Kidney (tissue), 22 donors: ENCODE measurements around the gene MAGEB10. TPM values are rescaled to one million over a fixed set of nuclear protein-coding genes. Genes with fewer than 3 reads are reported as not detected.
A peak's percentile ranks its signal among the peaks of the same experiment; 100 is the strongest.

ENCODE experiments used
- DNase-seq, 5 donors: peaks; one replicate each; pipeline ENCODE4 v3.0.0-alpha.2; 2013 to 2020
- FAIRE-seq: peaks from 2 replicates; lab custom pipeline; 2012; peaks lifted over from hg19 to GRCh38; lab: Jason Lieb, UNC
- H3K27ac ChIP-seq, 2 donors: one replicate each; pipeline ENCODE4 v1.7.0; 2013; ENCODE audit warnings: low read depth in 2 of 2, low read length in 2 of 2, inconsistent platforms in 1 of 2
- H3K27me3 ChIP-seq: one replicate; pipeline ENCODE4 v1.7.1; 2013; ENCODE audit warnings: low read length, inconsistent platforms; ENCODE audit not compliant: control insufficient read depth, insufficient read depth
- H3K36me3 ChIP-seq, 3 donors: one replicate each; pipeline versions ENCODE4 v1.7.0 to v1.7.1; 2013; ENCODE audit warnings: low read length in 3 of 3, control low read depth in 1 of 3, inconsistent platforms in 1 of 3; ENCODE audit not compliant: insufficient read depth in 3 of 3, control insufficient read depth in 2 of 3
- H3K4me1 ChIP-seq, 3 donors: one replicate each; pipeline versions ENCODE4 v1.7.0 to v1.7.1; 2013; ENCODE audit warnings: low read length in 3 of 3, inconsistent platforms in 1 of 3, low read depth in 1 of 3; ENCODE audit not compliant: control insufficient read depth in 2 of 3, insufficient read depth in 2 of 3
- H3K4me3 ChIP-seq, 3 donors: one replicate each; pipeline versions ENCODE4 v1.7.0 to v1.8.1; 2013; ENCODE audit warnings: low read length in 3 of 3, control low read depth in 1 of 3, inconsistent platforms in 1 of 3
- H3K9ac ChIP-seq, 3 donors: one replicate each; pipeline versions ENCODE4 v1.7.0 to v1.7.1; 2013; ENCODE audit warnings: low read length in 3 of 3, control low read depth in 1 of 3, inconsistent platforms in 1 of 3
- H3K9me3 ChIP-seq, 3 donors: one replicate each; pipeline versions ENCODE4 v1.7.0 to v1.7.1; 2013; ENCODE audit warnings: low read length in 3 of 3, control low read depth in 1 of 3, inconsistent platforms in 1 of 3; ENCODE audit not compliant: control insufficient read depth in 2 of 3, insufficient read depth in 1 of 3
- intact Hi-C: fragments of 100-400 bp; cut with DNase I; formaldehyde crosslinking; loops from one replicate; pipeline ENCODE4 v1.11.1; 2022
- long read RNA-seq, 10 donors: library from polyadenylated mRNA in 1 of 10; unstranded in 1 of 10; transcript quantifications; one replicate each; pipeline ENCODE4 v2.0.0 and lab custom pipeline, GENCODE V29; 2021 to 2026
- polyA plus RNA-seq: library from polyadenylated mRNA; stranded (reverse); fragments of 350-450 nt; fragmentation: Illumina TruSeq; extraction: RNeasy Lipid Tissue Mini Kit (QIAGEN cat#74804); gene quantifications from one replicate; pipeline ENCODE4 v1.2.3, GENCODE V29; 2014; ENCODE audit warnings: low read depth, low replicate concordance; ENCODE audit not compliant: insufficient read depth
- total RNA-seq: library from RNA; stranded (reverse); fragmentation: NEBNext Ultra II Directional; extraction: Animal tissue kit (Norgen Biotek cat#: 25700); gene quantifications from one replicate; pipeline ENCODE4 v1.2.1, GENCODE V29; 2021
- TF ChIP-seq, protein P1 (sequence below): IDR thresholded peaks from 3 replicates; pipeline ENCODE4 v1.5.1; 2012; ENCODE audit warnings: mild to moderate bottlenecking, moderate library complexity, borderline replicate concordance; ENCODE audit not compliant: insufficient read depth; ENCODE audit errors: extremely low read depth
- donor health status: control.
- donor health status: control.
- donor health status: control.
- donor health status: control.
- donor health status: control.
- donor health status: DM: yes; HTN: yes; CAD: no.
- donor health status: Normal renal cell carcinoma (clear cell type).

The MAGEB10 gene, protein sequence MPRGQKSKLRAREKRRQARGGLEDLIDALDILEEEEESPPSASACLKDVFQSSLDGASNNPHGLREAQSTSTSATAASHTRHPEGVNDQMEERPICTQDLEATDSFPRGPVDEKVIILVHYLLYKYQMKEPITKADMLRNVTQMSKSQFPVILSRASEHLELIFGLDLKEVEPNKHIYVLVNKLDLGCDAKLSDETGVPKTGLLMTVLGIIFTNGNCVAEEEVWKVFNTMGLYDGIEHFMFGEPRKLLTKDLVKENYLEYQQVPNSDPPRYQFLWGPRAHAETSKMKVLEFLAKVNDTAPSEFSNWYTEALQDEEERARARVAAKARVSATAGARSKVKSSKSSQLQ
- total RNA-seq (not detected), polyA plus RNA-seq (not detected)
- long read RNA-seq, donor 1: 0 reads
- long read RNA-seq, donor 2: 0 reads
- long read RNA-seq, donor 3: 0 reads
- long read RNA-seq, donor 4: 0 reads
- long read RNA-seq, donor 5: 0 reads
- long read RNA-seq, donor 6: 0 reads
- long read RNA-seq, donor 7: 0 reads
- long read RNA-seq, donor 8: 0 reads
- long read RNA-seq, donor 9: 0 reads
- long read RNA-seq, donor 10: 0 reads

DNA sequence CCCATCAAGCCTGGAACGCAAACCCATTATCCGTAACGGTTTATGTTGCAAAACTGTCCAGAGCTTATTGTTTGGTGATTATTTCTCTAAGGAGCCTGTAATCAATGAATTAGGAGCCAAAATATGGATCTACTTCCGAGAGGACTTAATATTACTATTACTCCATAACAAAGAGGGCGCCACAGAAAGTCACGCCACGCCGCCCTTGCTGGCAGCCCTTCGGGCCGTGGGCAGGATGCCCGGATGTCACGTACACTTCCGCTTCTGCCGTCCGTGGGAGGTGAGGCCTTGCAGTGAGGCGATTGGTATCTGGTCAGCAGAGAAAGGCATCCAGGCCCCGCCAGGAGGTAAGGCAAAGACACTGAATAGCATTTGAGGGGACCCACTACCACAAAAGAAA, at the start of gene MAGEB10:
TSS of gene MAGEB10 (plus strand) at position 301 of the 400 bp plus-strand sequence. CDS start 13,317 bp downstream, outside the sequence.
- FAIRE-seq (no peak), DNase-seq (no peak)
- H3K4me3 ChIP-seq: no peak within 1 kb of the TSS
- no peaks in the 10 kb centered on the region for H3K27me3 ChIP-seq
- H3K9me3 ChIP-seq: no peaks in the 10 kb centered on the region
- TF ChIP-seq, protein P1, sequence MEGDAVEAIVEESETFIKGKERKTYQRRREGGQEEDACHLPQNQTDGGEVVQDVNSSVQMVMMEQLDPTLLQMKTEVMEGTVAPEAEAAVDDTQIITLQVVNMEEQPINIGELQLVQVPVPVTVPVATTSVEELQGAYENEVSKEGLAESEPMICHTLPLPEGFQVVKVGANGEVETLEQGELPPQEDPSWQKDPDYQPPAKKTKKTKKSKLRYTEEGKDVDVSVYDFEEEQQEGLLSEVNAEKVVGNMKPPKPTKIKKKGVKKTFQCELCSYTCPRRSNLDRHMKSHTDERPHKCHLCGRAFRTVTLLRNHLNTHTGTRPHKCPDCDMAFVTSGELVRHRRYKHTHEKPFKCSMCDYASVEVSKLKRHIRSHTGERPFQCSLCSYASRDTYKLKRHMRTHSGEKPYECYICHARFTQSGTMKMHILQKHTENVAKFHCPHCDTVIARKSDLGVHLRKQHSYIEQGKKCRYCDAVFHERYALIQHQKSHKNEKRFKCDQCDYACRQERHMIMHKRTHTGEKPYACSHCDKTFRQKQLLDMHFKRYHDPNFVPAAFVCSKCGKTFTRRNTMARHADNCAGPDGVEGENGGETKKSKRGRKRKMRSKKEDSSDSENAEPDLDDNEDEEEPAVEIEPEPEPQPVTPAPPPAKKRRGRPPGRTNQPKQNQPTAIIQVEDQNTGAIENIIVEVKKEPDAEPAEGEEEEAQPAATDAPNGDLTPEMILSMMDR: no peak
- no peaks in the 10 kb centered on the region for H3K36me3 ChIP-seq
- H3K27ac ChIP-seq: no peak within 1 kb of the TSS
- H3K9ac ChIP-seq: no peak within 1 kb of the TSS
- no peaks in the 10 kb centered on the region for H3K4me1 ChIP-seq
- intact Hi-C loops: no loop called here

DNA sequence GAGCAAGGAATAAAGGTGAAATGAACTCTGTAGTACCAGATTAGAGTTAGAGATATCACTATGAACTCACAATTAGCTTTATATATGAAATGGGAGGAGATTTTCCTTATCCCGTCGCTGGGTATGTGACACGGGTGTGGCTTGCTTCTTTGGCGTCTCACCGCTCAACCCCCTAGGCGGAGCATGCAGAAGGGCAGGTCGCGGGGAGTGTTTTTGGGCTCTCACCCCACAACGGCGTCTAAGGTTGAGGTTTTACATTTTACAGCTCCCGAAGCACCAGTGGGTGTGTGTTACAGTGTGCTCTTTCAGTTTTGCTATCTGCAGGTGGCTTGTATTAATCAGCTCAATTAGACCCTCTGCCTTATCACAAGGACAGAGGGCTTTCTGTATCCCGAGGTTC, 42.1 kb upstream of the MAGEB10 start:
- intact Hi-C loops: no loop called here
- no peak overlapping the region for H3K27ac ChIP-seq
- H3K27me3 ChIP-seq: no peaks in the 10 kb centered on the region
- H3K4me3 ChIP-seq: no peak overlapping the region
- H3K36me3 ChIP-seq: no peaks in the 10 kb centered on the region
- TF ChIP-seq, protein P1: no peak
- no peak for FAIRE-seq
- DNase-seq: no peak
- H3K9ac ChIP-seq: no peak overlapping the region
- no peaks in the 10 kb centered on the region for H3K9me3 ChIP-seq
- H3K4me1 ChIP-seq: no peaks in the 10 kb centered on the region

GRCh38 chrX:27767387-27767786, 40.4 kb upstream of the MAGEB10 start:
- TF ChIP-seq, protein P1: no peak
- intact Hi-C loops: no loop called here
- FAIRE-seq: peak; percentile 25

More at GRCh38 chrX:27767387-27767786, 40.4 kb upstream of the MAGEB10 start:
- H3K27ac ChIP-seq: no peak overlapping the region
- no peaks in the 10 kb centered on the region for H3K27me3 ChIP-seq
- H3K4me3 ChIP-seq: no peak overlapping the region
- H3K9ac ChIP-seq: no peak overlapping the region
- DNase-seq: no peak
- H3K4me1 ChIP-seq: no peaks in the 10 kb centered on the region
- H3K9me3 ChIP-seq: no peaks in the 10 kb centered on the region
- no peaks in the 10 kb centered on the region for H3K36me3 ChIP-seq
